ENCODE results near the gene DMXL1.

DNA sequence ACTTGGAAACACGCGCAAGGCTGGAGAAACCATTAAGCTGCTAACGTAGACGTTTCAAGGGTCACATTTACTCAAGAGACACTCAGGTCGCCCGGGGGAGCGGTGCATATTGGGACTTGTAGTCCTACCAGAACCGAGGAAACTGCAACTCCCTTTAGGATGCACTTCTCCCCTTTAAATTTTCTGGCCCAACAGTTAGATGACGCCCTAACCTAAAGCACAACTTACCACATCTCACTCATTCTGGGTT is 384 bp upstream of the DMXL1 start:
- no peak for TF ChIP-seq CTCF (IDR thresholded peaks at IDR 0.05)
- TF ChIP-seq POLR2AphosphoS5 (IDR thresholded peaks at IDR 0.05) = peak; percentile 27

All from gastroesophageal sphincter (tissue), 3 donors.